LNCAP (cell line): Measurements from ENCODE around the gene PTPRO.

Experiments used
- TF ChIP-seq, protein P1 (sequence below): fragments of 450-650 bp; IDR thresholded peaks from 2 replicates; pipeline ENCODE4 v1.5.1; 2017; ENCODE audit warnings: mild to moderate bottlenecking

The PTPRO gene

DNA sequence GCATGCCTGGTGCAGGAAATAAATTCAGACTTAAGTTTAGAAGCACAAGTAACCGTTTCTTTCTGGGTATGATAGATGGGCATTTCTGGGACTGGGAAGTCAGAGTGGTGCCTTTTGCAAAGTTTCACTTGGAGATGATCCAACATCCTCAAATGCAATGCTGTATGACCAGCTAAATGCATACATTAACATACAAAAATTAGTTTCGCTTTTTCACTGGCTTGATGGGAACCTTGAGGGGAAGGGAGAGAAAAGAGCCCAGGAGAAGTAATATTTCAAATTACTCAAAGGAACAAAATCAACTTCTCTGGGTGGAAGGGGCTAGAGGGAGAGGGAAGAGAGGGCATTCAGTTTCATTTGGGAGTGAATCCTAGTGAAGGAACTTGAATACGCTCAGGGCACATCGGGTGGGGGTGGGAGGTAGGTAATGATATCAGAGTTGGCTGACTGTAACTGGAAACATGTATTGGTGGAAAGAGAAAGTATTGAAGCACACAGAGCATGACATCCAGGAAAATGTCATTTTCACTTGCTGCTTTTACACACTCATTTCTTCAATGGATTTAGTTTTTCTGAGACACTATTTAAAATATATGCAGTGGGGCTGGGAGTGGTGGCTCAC is 175.5 kb downstream of the PTPRO start:
- TF ChIP-seq, protein P1, sequence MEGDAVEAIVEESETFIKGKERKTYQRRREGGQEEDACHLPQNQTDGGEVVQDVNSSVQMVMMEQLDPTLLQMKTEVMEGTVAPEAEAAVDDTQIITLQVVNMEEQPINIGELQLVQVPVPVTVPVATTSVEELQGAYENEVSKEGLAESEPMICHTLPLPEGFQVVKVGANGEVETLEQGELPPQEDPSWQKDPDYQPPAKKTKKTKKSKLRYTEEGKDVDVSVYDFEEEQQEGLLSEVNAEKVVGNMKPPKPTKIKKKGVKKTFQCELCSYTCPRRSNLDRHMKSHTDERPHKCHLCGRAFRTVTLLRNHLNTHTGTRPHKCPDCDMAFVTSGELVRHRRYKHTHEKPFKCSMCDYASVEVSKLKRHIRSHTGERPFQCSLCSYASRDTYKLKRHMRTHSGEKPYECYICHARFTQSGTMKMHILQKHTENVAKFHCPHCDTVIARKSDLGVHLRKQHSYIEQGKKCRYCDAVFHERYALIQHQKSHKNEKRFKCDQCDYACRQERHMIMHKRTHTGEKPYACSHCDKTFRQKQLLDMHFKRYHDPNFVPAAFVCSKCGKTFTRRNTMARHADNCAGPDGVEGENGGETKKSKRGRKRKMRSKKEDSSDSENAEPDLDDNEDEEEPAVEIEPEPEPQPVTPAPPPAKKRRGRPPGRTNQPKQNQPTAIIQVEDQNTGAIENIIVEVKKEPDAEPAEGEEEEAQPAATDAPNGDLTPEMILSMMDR: no peak

DNA sequence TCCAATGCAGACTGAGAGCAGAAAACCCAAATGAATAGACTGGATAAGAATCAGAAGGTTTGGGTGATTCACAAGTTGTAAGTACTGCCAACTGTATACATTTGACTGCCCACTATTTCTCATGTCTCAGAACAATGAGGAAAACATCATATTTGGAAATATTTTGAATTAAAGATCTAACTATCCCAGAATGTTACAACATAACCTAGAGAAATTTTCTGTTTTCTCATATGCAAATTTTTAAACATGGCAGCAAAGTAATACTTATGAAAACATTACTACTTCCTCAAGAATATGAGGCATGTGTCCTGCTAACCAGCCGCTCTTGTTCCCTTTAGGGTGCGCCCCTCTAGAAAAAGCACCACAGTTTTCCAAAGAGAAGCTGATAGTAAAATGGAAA is 179.9 kb downstream of the PTPRO start:
- TF ChIP-seq, protein P1: no peak

- TF ChIP-seq, protein P1: no peak
These were observed 183.3 kb downstream of the PTPRO start for GRCh38 chr12:15505616-15506015.

GRCh38 chr12:15515010-15515409 is 192.7 kb downstream of the PTPRO start:
- TF ChIP-seq, protein P1: no peak

DNA sequence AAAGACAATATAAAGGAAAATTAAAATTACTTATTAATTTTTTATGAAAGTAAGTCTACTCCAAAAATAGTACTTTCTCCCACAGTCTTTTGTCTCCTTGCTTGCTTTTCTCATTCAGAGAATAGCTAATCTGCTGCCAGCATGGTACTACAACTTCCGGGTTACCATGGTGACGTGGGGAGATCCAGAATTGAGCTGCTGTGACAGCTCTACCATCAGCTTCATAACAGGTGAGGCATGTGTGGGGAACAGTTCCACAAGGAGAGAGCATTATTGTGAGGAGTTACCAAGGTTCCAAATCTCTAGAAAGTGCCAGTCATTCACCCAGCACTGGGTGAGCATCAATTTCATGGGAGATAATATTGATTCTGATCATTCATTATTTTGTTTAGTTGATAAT is 197.8 kb downstream of the PTPRO start:
- TF ChIP-seq, protein P1: no peak

GRCh38 chr12:15520844-15521243 is 198.5 kb downstream of the PTPRO start:
- TF ChIP-seq, protein P1: no peak

DNA sequence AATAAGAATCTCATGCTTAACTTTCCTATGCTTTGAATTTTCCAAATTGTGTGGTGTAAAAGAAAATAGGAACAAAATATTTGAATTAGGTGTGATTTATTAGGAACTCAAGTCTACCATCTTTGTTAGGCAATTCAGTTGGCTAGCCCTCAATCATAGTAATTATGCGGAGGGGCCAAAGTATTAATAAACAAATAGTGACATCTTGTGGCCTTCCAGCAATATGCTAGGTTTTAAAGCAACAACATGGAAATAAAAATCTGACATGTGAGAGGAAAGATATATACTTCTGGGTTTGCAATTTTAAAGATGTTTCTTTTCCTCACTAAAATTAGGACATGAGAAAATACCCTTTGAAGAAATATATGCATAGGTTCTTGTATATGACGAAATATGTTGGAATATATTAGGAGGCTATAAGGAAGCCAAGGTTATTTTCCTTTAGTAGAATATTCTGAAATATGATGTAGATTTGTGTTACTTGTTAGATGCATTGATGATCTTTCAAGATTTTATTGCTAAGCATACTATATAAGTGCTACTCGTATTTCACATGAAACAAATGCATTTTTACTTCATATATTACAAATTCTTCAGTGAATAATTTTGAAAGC is 200.4 kb downstream of the PTPRO start:
- TF ChIP-seq, protein P1: peak; percentile 75
